ENCODE data around the gene DCTN1.

DNA sequence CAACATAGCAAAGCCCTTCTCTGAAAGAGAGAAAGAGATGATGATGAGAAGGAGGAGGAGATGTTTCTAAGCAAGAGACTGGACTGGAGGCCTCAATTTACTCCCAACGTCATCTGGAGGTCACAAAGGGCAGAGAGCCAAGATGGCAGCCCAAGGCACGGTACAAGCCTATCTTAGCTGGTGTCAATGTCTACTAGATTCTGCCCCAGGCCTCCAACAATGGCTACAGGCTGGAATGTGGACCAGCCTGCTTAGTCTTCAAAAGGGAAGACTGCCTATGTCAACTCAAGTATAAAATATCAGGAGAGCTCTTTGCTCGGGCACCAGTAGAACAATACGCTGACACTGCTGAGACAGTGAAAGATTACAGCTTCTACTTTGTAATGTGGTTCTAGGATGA is 30.2 kb downstream of the DCTN1 start:
- no peak for TF ChIP-seq POLR2AphosphoS5 (IDR thresholded peaks at IDR 0.05; ENCODE audit: low read depth, low read length)
- no peak for TF ChIP-seq FOSL2 (IDR thresholded peaks at IDR 0.05; ENCODE audit: borderline replicate concordance, low read depth)
- no peak for TF ChIP-seq TAF1 (IDR thresholded peaks at IDR 0.05; ENCODE audit: borderline replicate concordance, low read depth, low read length)
- TF ChIP-seq, protein P1, sequence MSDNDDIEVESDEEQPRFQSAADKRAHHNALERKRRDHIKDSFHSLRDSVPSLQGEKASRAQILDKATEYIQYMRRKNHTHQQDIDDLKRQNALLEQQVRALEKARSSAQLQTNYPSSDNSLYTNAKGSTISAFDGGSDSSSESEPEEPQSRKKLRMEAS (IDR thresholded peaks at IDR 0.05; ENCODE audit: low read depth), result no peak
- TF ChIP-seq YY1 (IDR thresholded peaks at IDR 0.05; ENCODE audit: low read depth), result no peak
- TF ChIP-seq RFX5 (IDR thresholded peaks at IDR 0.05; ENCODE audit: low read length), result no peak
- TF ChIP-seq, protein P2, sequence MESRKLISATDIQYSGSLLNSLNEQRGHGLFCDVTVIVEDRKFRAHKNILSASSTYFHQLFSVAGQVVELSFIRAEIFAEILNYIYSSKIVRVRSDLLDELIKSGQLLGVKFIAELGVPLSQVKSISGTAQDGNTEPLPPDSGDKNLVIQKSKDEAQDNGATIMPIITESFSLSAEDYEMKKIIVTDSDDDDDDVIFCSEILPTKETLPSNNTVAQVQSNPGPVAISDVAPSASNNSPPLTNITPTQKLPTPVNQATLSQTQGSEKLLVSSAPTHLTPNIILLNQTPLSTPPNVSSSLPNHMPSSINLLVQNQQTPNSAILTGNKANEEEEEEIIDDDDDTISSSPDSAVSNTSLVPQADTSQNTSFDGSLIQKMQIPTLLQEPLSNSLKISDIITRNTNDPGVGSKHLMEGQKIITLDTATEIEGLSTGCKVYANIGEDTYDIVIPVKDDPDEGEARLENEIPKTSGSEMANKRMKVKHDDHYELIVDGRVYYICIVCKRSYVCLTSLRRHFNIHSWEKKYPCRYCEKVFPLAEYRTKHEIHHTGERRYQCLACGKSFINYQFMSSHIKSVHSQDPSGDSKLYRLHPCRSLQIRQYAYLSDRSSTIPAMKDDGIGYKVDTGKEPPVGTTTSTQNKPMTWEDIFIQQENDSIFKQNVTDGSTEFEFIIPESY (IDR thresholded peaks at IDR 0.05; ENCODE audit: borderline replicate concordance, low read depth), result no peak
- TF ChIP-seq NRF1 (IDR thresholded peaks at IDR 0.05; ENCODE audit: low read depth, low read length), result no peak
- TF ChIP-seq, protein P3, sequence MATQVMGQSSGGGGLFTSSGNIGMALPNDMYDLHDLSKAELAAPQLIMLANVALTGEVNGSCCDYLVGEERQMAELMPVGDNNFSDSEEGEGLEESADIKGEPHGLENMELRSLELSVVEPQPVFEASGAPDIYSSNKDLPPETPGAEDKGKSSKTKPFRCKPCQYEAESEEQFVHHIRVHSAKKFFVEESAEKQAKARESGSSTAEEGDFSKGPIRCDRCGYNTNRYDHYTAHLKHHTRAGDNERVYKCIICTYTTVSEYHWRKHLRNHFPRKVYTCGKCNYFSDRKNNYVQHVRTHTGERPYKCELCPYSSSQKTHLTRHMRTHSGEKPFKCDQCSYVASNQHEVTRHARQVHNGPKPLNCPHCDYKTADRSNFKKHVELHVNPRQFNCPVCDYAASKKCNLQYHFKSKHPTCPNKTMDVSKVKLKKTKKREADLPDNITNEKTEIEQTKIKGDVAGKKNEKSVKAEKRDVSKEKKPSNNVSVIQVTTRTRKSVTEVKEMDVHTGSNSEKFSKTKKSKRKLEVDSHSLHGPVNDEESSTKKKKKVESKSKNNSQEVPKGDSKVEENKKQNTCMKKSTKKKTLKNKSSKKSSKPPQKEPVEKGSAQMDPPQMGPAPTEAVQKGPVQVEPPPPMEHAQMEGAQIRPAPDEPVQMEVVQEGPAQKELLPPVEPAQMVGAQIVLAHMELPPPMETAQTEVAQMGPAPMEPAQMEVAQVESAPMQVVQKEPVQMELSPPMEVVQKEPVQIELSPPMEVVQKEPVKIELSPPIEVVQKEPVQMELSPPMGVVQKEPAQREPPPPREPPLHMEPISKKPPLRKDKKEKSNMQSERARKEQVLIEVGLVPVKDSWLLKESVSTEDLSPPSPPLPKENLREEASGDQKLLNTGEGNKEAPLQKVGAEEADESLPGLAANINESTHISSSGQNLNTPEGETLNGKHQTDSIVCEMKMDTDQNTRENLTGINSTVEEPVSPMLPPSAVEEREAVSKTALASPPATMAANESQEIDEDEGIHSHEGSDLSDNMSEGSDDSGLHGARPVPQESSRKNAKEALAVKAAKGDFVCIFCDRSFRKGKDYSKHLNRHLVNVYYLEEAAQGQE (IDR thresholded peaks at IDR 0.05; ENCODE audit: low read depth, low read length), result no peak
